PC-3 (cell line): Measurements from ENCODE around the gene MRPL46. TPM values are rescaled to one million over a fixed set of nuclear protein-coding genes. Genes with fewer than 3 reads are reported as not detected.

Source experiments
- ATAC-seq: fragments of 200-7000 bp; cut with Tn5 transposase; 2 replicates; pipeline ENCODE4 v1.9.1; 2020; ENCODE audit warnings: mild to moderate bottlenecking, moderate library complexity
- BruUV-seq: library from RNA; stranded (reverse); fragments of 400-500 nt; replicated peaks from 2 replicates; lab custom pipeline; 2021; lab: Mats Ljungman, UMichigan
- CTCF ChIA-PET: fragments of 300-600 bp; sonication (Branson Sonifier 250); formaldehyde crosslinking; loops from one replicate; lab custom pipeline; 2022; ENCODE audit warnings: antibody characterized with exemption; lab: Charles Lee
- POLR2A ChIA-PET: fragments of 300-600 bp; sonication (Branson Sonifier 250); formaldehyde crosslinking; loops from one replicate; lab custom pipeline; 2022; ENCODE audit warnings: antibody characterized with exemption; ENCODE audit not compliant: unreplicated experiment; lab: Charles Lee
- DNase-seq: peaks from one replicate; pipeline ENCODE4 v3.0.0-alpha.2; 2015
- H2AFZ ChIP-seq: fragments of 300-600 bp; sonication (generic); 2 replicates; pipeline ENCODE4 v1.6.0; 2016; ENCODE audit warnings: antibody characterized with exemption, low read length
- H3F3A ChIP-seq: fragments of 300-600 bp; sonication (generic); one replicate; pipeline ENCODE4 v1.6.0; 2017; ENCODE audit warnings: antibody characterized with exemption, low read length, control low read depth, mild to moderate bottlenecking; ENCODE audit not compliant: unreplicated experiment
- H3K27ac ChIP-seq: fragments of 300-600 bp; sonication (generic); 2 replicates; pipeline ENCODE4 v1.5.1; 2016; ENCODE audit warnings: mild to moderate bottlenecking, low read length
- H3K27me3 ChIP-seq: fragments of 300-600 bp; sonication (generic); 2 replicates; pipeline ENCODE4 v1.6.1; 2016; ENCODE audit warnings: low read length, mixed read lengths
- H3K36me3 ChIP-seq: fragments of 300-600 bp; sonication (generic); 2 replicates; pipeline ENCODE4 v1.6.1; 2016; ENCODE audit warnings: low read depth, mixed run types, low read length, mixed read lengths
- H3K4me1 ChIP-seq: fragments of 300-600 bp; sonication (generic); 2 replicates; pipeline ENCODE4 v1.5.1; 2016; ENCODE audit warnings: low read length; ENCODE audit not compliant: insufficient read depth
- H3K4me2 ChIP-seq: fragments of 300-600 bp; sonication (generic); 2 replicates; pipeline ENCODE4 v1.6.0; 2016; ENCODE audit warnings: low read length
- H3K4me3 ChIP-seq: fragments of 300-600 bp; sonication (generic); 2 replicates; pipeline ENCODE4 v1.5.1; 2016; ENCODE audit warnings: mild to moderate bottlenecking, low read length, mixed read lengths
- H3K79me2 ChIP-seq: fragments of 300-600 bp; sonication (generic); 2 replicates; pipeline ENCODE4 v1.6.1; 2017; ENCODE audit warnings: low read length, mixed read lengths
- H3K9ac ChIP-seq: fragments of 300-600 bp; sonication (generic); 2 replicates; pipeline ENCODE4 v1.6.0; 2016; ENCODE audit warnings: mild to moderate bottlenecking, low read length
- H3K9me2 ChIP-seq: fragments of 300-600 bp; sonication (generic); replicated peaks from 2 replicates; pipeline ENCODE4 v1.6.1; 2016; ENCODE audit warnings: mixed run types, low read length, mixed read lengths
- H3K9me3 ChIP-seq: fragments of 300-600 bp; sonication (generic); 2 replicates; pipeline ENCODE4 v1.6.1; 2016; ENCODE audit warnings: low read length, mixed read lengths
- H4K20me1 ChIP-seq: fragments of 300-600 bp; sonication (generic); 2 replicates; pipeline ENCODE4 v1.6.1; 2016; ENCODE audit warnings: low read length, mixed read lengths
- CTCF ChIP-seq: fragments of 300-600 bp; sonication (generic); conservative IDR thresholded peaks from 2 replicates; pipeline ENCODE4 v1.5.1; 2017; ENCODE audit warnings: antibody characterized with exemption, low read depth, mild to moderate bottlenecking, low read length
- EZH2 ChIP-seq: fragments of 300-600 bp; sonication (generic); IDR thresholded peaks from one replicate; pipeline ENCODE4 v1.6.1; 2017; ENCODE audit warnings: antibody characterized with exemption, mild to moderate bottlenecking, low read length; ENCODE audit not compliant: unreplicated experiment
- EZH2phosphoT487 ChIP-seq: fragments of 300-600 bp; sonication (generic); IDR thresholded peaks from 2 replicates; pipeline ENCODE4 v1.6.1; 2018; ENCODE audit warnings: mild to moderate bottlenecking, antibody characterized with exemption, low read length, borderline replicate concordance
- intact Hi-C: fragments of 100-400 bp; cut with micrococcal nuclease; formaldehyde crosslinking; loops from 2 replicates; pipeline ENCODE4 v1.9.0; 2023
- total RNA-seq: library from RNA; depleted of rRNA; stranded (reverse); fragments of >200 nt; gene quantifications from 2 replicates; pipeline ENCODE4 v1.2.3, GENCODE V29; 2014

MRPL46 gene
- total RNA-seq, 1 experiment from 2014 or later = 33.9 TPM

- DNase-seq = no peak
- ChIA-PET CTCF (interaction anchor here (0.6 to 0.8 kb wide), 2 partner anchors 45 to 157 kb away, joined by 3 to 5 read pairs; no protein-coding TSS in a partner anchor), POLR2A (no interaction called here)
- H3K9ac ChIP-seq = peak overlapping the region; percentile 91
- no peaks in the 10 kb centered on the region for H3F3A ChIP-seq
- peaks cover 67% of the 10 kb centered on the region for H3K79me2 ChIP-seq
- TF ChIP-seq CTCF (peak; percentile 59; the same call in 1 of the 2 replicates), EZH2phosphoT487 (no peak)
- no peaks in the 10 kb centered on the region for H3K9me3 ChIP-seq
- H3K27ac ChIP-seq = peak overlapping the region; percentile 73
- H3K36me3 ChIP-seq = peaks cover 20% of the 10 kb centered on the region; the same call in 1 of the 2 replicates
- no peaks in the 10 kb centered on the region for H3K27me3 ChIP-seq
- no peak for ATAC-seq
- H3K4me2 ChIP-seq = peak overlapping the region; percentile 91
- H3K4me3 ChIP-seq = peak overlapping the region; percentile 91
- intact Hi-C loops = loop anchor here (5.0 kb wide), 1 partner anchor 79 kb away; the partner anchor contains the start of gene DET1
- H2AFZ ChIP-seq = peak overlapping the region; percentile 84
- H3K9me2 ChIP-seq = no peaks in the 10 kb centered on the region
- H4K20me1 ChIP-seq = no peaks in the 10 kb centered on the region
- peaks cover 21% of the 10 kb centered on the region for H3K4me1 ChIP-seq
- TSS peak; percentile 68 for BruUV-seq
These were observed 844 bp upstream of the MRPL46 start for GRCh38 chr15:88467935-88468528.

DNA sequence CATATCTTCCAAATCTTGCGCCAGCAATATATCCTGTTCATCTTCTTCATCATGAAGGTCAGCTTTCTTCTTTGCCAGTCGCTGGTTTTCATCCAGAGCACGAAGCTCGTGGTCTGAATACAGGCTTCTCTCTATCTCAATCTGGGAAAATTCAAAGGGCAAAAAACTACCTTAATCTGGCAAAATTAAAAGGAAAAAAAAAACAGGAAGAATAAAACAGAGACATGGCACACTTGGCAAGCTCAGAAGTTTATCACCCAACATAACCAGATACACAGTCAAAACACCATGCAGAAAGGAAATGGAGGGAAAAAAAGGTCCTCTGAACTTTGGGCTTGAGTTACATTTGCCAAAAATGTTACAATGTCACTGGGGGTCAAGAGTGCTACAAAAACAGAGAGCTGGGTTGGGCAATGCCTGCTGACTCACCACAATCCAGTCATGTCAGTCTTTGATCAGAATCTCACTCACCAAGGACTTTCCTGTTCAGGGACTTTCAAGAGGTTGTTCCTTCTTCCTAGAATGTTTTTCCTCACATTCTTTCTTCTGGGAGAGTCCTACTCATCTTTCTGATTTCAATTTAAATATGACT, 1.5 kb downstream of the MRPL46 start:
- Histone ChIP-seq H3K9me3 (no peaks in the 10 kb centered on the region), H3K4me3 (peak overlapping the region; percentile 91), H3K79me2 (peaks cover 62% of the 10 kb centered on the region), H3K36me3 (peaks cover 29% of the 10 kb centered on the region), H2AFZ (no peak overlapping the region), H3K27me3 (no peaks in the 10 kb centered on the region), H3K4me2 (peak overlapping the region; percentile 91), H3K9ac (no peak overlapping the region; the same call in 1 of the 2 replicates), H3K4me1 (peaks cover 21% of the 10 kb centered on the region), H3K27ac (peak overlapping the region; percentile 23), H3K9me2 (no peaks in the 10 kb centered on the region), H3F3A (no peaks in the 10 kb centered on the region), H4K20me1 (no peaks in the 10 kb centered on the region)
- CTCF ChIA-PET = no interaction called here
- TF ChIP-seq EZH2phosphoT487 (no peak), CTCF (no peak), EZH2 (no peak)
- intact Hi-C loops = loop anchor here (5.0 kb wide), 1 partner anchor 82 kb away; the partner anchor contains the start of gene DET1
- no peak for ATAC-seq
- no TSS peak for BruUV-seq
- peak; percentile 73 for DNase-seq
- POLR2A ChIA-PET = no interaction called here
